GM19468 (cell line): ENCODE measurements around the gene RPS16.

Source experiments
- ATAC-seq: cut with Tn5 transposase; IDR thresholded peaks from one replicate; pipeline ENCODE4 v1.9.1; 2021; ENCODE audit warnings: mild to moderate bottlenecking, moderate library complexity, moderate number of reproducible peaks; ENCODE audit not compliant: unreplicated experiment; ENCODE audit errors: extremely low read depth

The RPS16 gene

GRCh38 chr19:39423258-39424086 lies 12.3 kb downstream of the RPS16 start:
- ATAC-seq: no peak

GRCh38 chr19:39422020-39422419 lies 13.7 kb downstream of the RPS16 start:
- ATAC-seq: no peak

DNA sequence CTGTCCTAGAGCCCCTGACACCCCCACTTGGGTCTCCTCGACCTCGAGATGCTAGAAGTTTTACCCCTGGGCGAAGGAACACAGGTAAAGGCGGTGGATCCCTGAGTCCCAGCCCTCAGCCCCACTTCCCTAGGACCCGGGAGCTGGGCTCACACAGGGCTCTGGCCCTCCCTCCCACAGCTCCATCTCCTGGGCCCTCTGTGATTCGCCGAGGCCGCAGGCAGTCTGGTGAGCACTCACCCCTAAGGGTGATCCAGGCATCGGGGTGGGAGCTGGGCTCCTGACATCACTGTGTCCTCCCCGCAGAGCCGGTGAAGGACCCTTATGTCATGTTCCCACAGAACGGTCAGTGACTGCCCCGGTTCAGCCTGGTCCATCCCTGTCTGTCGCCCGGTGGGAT lies 15.0 kb downstream of the RPS16 start:
- no peak for ATAC-seq

GRCh38 chr19:39419003-39419402 lies 16.7 kb downstream of the RPS16 start:
- ATAC-seq: no peak

GRCh38 chr19:39417463-39418181 lies 18.1 kb downstream of the RPS16 start:
- ATAC-seq: no peak

DNA sequence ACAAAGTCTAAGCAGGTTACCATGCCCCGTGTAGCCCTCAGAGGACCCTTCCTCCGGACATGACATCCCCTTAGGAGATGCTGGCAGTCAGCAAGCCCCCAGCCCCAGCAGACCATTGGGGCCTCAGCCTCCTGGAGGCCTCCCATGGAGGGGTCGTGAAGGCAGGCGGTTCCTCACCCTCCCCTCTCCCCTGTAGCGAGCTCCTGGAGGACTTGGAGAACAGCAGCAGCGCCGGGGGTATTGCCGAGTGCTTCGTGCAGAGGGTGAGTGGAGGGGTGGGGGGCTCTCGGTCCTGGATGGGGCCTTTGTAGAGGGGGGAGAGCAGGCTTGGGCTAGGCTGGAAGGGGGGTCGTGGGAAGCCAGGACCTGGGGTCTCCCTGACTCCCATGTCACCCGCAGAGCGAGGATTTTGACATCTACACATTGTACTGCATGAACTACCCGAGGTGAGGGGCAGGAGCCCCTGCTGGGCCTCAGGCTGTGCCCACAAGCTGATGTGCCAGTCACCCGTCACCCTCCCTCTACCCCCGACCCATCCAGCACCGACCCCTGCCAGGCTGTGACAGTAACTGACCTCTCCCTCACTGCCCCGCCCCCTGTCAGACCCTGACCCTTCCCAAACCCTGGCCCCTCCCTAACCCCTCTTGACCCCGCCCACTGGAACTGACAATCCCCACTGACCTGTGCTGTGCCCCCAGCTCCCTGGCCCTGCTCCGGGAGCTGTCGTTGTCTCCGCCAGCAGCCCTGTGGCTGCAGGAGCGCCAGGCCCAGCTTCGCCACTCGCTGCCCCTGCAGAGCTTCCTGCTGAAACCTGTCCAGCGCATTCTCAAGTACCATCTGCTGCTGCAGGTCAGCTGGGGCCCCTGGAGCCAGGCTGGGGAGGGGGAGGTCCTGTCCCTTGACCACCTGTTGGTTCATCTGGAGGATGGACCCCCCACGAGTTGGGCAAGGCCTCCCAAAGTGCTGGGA lies 19.3 kb downstream of the RPS16 start:
- ATAC-seq: no peak

GRCh38 chr19:39415111-39416046 lies 20.4 kb downstream of the RPS16 start:
- ATAC-seq: no peak

DNA sequence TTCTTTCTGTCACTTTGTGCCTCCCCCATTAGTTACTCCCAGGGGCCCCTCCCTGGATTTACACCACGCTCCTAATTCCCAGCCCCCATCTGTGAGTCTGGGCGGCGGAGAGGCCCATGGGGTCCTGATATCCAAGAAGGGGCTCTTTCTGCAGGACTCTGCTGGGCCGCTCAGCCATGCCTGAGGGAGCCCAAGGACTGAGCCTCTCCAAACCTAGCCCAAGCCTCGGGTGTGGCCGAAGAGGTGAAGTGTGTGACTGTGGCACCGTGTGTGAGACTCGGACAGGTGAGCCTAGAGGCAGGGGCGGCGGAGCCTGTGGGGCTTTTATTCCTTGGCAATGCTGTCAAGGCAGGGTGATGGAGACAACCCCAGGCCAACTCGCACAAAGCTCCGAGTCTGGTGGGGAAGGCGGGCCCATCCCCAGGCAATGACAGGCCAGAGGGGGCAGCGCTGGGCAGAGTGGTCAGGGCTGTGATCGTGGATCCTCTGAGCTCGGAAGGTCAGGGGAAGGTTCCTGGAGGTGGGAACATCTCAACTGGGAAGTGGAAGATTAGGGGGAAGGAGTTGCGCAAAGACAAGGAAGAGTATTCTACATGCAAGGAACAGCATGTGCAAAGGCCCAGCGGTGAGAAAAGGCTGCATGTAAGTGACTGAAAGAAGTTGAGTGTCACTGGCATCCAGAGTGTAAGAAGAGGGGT lies 21.7 kb downstream of the RPS16 start:
- ATAC-seq: no peak

GRCh38 chr19:39413272-39413910 lies 22.4 kb downstream of the RPS16 start:
- no peak for ATAC-seq

DNA sequence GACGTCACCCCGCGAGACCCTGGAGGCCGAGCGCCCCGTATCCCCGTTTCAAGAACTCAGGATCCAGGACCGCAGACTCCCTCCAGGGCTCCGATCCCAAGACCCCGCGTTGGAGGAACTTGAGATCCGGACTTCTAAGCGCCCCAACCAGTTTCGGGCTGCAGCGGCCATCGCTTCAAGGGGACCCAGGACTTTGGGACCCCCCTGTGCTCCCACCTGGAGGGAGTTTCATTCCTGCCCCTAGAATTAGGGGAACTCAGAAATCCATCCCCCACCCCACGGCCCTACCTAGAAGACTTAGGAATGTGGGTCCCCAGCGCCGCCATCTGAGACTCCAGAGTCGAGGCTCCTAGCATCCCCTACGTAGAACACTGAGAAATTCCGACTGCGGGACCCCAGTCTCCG lies 22.9 kb downstream of the RPS16 start:
- ATAC-seq: no peak

GRCh38 chr19:39412100-39412866 lies 23.5 kb downstream of the RPS16 start, which contains the start of gene PLEKHG2:
PLEKHG2 (plus strand) TSS chr19:39412669; CDS start chr19:39414087, 1,418 bp downstream.
- ATAC-seq: peak; percentile 55

DNA sequence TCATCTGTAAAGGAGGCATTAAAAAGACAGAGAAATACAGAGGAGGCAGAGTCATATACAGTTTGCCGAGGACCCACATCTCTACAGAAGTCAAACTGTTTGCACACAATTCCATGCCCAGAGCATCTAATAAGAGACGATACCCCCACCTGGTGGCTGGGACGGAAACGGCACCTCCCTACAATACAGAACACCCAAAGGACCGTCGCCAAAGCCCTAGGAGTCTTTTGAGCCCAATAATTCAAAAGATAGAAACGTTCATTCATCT lies 24.0 kb downstream of the RPS16 start:
- no peak for ATAC-seq

GRCh38 chr19:39411081-39411831 lies 24.5 kb downstream of the RPS16 start:
- no peak for ATAC-seq

GRCh38 chr19:39410831-39411080 lies 25.0 kb downstream of the RPS16 start:
- no peak for ATAC-seq

DNA sequence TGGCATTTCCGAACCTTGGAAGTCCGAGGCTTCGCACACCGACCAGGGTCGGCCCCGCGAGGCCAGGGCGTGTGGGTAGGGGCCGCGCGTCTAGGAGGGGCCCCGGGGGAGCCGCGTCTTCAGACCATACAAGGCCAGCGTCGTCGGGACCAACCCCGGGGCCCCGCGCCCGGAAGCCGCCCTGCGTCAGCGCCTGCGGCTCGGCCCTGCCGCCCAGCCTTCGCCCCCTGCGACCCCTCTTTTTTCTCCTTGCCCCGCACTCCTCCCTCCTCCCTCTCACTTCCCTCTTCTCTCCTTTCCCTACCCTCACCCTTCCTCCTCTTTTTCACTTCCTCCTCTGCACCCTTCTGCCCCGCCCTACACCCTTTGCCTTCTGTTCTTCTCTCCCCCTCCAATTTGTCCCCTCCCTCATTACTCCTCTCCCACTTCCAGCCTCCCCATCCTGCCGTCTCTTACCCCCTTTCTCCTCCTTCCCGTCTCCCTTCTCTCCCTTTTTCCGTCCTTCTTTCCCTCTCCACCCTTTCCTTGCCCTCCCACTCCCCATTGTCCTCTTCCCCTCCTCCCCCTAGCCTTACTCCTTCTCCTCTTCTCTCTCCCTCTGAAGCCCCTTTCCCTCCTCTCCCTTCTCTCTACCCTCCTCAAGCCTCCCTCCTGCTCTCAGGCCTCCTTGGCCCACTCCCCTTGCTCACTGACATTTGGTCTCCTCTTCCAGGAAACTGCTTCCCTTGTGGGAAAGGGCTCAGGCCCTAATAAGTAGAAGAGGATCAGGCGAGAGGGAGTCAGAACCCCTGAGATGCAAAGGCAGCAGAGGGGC lies 25.5 kb downstream of the RPS16 start:
- no peak for ATAC-seq

DNA sequence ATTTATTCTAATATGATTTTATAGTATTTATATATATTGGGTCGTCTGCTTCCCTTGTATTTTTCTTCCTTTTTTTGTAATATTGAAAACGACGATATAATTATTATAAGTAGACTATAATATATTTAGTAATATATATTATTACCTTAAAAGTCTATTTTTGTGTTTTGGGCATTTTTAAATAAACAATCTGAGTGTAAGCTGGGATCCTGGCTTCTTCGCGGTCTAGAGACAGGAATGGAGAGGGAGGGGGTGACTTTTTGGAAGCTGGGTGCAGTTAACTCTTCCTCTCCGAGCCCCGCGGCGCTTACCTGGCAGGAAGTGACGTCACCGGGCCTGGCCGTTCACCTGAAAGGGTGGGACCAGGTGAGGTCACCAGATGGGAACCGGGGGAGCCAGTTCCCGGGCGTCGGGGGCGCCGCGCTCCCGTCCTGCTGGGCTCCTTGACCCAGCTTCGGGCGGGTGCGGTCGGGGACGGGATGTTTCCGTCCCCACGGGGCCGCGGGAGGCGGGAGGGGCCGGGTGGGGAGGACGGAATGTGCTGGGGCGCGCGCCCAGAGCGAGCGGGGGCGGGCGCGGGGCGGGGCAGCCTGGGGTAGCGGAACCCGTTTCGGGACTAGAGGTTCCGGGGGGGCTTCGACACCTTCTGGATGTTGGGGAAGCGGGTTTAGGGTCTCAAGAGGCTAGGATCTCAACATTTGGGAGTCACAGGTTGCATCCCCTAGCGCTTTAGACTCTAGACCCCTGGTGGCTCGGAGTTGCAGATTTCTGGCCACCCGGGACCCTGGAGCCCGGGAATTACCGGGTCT lies 26.3 kb downstream of the RPS16 start:
- no peak for ATAC-seq
